ENCODE data around the gene PPP1R15A.

GRCh38 chr19:48878196-48879024, 6.2 kb downstream of the PPP1R15A start:
- TF ChIP-seq, protein P1, sequence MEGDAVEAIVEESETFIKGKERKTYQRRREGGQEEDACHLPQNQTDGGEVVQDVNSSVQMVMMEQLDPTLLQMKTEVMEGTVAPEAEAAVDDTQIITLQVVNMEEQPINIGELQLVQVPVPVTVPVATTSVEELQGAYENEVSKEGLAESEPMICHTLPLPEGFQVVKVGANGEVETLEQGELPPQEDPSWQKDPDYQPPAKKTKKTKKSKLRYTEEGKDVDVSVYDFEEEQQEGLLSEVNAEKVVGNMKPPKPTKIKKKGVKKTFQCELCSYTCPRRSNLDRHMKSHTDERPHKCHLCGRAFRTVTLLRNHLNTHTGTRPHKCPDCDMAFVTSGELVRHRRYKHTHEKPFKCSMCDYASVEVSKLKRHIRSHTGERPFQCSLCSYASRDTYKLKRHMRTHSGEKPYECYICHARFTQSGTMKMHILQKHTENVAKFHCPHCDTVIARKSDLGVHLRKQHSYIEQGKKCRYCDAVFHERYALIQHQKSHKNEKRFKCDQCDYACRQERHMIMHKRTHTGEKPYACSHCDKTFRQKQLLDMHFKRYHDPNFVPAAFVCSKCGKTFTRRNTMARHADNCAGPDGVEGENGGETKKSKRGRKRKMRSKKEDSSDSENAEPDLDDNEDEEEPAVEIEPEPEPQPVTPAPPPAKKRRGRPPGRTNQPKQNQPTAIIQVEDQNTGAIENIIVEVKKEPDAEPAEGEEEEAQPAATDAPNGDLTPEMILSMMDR (IDR thresholded peaks at IDR 0.05; ENCODE audit: borderline replicate concordance, extremely low read depth, low read length, poor library complexity, severe bottlenecking) = no peak
- TF ChIP-seq EZH2 (IDR thresholded peaks at IDR 0.05; ENCODE audit: borderline replicate concordance, low read depth, low read length, severe bottlenecking) = no peak

All from DND-41 (cell line).